HepG2 (cell line): Measurements from ENCODE around the gene POLR3GL. TPM values are rescaled to one million over a fixed set of nuclear protein-coding genes. Genes with fewer than 3 reads are reported as not detected.
A peak's percentile ranks its signal among the peaks of the same experiment; 100 is the strongest.

ENCODE experiments used
- ATAC-seq: fragments of 200-7000 bp; cut with Tn5 transposase; 3 replicates; pipeline ENCODE4 v1.9.1; 2020; ENCODE audit warnings: mild to moderate bottlenecking, moderate library complexity
- BruUV-seq: library from RNA; stranded (reverse); fragments of 400-500 nt; replicated peaks from 2 replicates; lab custom pipeline; 2021; lab: Mats Ljungman, UMichigan
- CTCF ChIA-PET: fragments of 300-600 bp; formaldehyde crosslinking; extraction: SDS; loops from one replicate; lab custom pipeline; 2021; ENCODE audit warnings: low total read pairs, inconsistent platforms, low intra/inter-chr PET ratio; lab: Yijun Ruan, JAX
- POLR2A ChIA-PET: fragments of 350-600 bp; sonication (Branson Sonifier 250); formaldehyde crosslinking; loops from one replicate; lab custom pipeline; 2020; ENCODE audit warnings: antibody characterized with exemption, inconsistent platforms; lab: Yijun Ruan, JAX
- DNase-seq: peaks from one replicate; pipeline ENCODE4 v3.0.0-alpha.2; 2015; ENCODE audit warnings: low spot score
- FAIRE-seq: peaks from 3 replicates; lab custom pipeline; 2011; peaks lifted over from hg19 to GRCh38; lab: Jason Lieb, UNC
- H2AFZ ChIP-seq: one replicate; pipeline ENCODE4 v1.6.1; 2011; ENCODE audit warnings: low read length, inconsistent platforms
- H3K27ac ChIP-seq: fragments of 300-600 bp; 3 replicates; pipeline ENCODE4 v1.8.0; 2011; ENCODE audit warnings: mixed run types, mild to moderate bottlenecking, mixed read lengths, low read length, inconsistent platforms; ENCODE audit not compliant: insufficient read depth; ENCODE audit errors: extremely low read length
- H3K27me3 ChIP-seq, 2 experiments: fragments of 200-600 bp in 1 of 2; 2 replicates in 1 of 2; 3 replicates in 1 of 2; pipeline versions ENCODE4 v1.6.0 to v1.8.0; 2011; ENCODE audit warnings: low read length in 2 of 2, mild to moderate bottlenecking in 2 of 2, moderate library complexity in 2 of 2, inconsistent platforms in 1 of 2; ENCODE audit not compliant: insufficient read depth in 2 of 2, control insufficient read depth in 1 of 2
- H3K36me3 ChIP-seq, 2 experiments: fragments of 200-600 bp in 1 of 2; replicated peaks in 1 of 2; 2 replicates in 1 of 2; 3 replicates in 1 of 2; pipeline versions ENCODE4 v1.5.1 to v1.8.0; 2011; ENCODE audit warnings: low read length in 2 of 2, inconsistent platforms in 1 of 2; ENCODE audit not compliant: insufficient read depth in 2 of 2, control insufficient read depth in 1 of 2
- H3K4me1 ChIP-seq: 2 replicates; pipeline ENCODE4 v1.5.1; 2012; ENCODE audit warnings: low read length, inconsistent platforms; ENCODE audit not compliant: insufficient read depth
- H3K4me2 ChIP-seq: 2 replicates; pipeline ENCODE4 v1.6.0; 2011; ENCODE audit warnings: low read depth, low read length, inconsistent platforms
- H3K4me3 ChIP-seq, 3 experiments: fragments of 200-600 bp in 1 of 3; sonication (generic), shearing (Covaris generic) in 1 of 3; replicated peaks in 1 of 3; 2 replicates each; pipeline ENCODE4 v1.5.1; 2011 to 2016; ENCODE audit warnings: low read length in 3 of 3, inconsistent platforms in 2 of 3, low read depth in 2 of 3, mild to moderate bottlenecking in 2 of 3, control low read depth in 1 of 3, mixed read lengths in 1 of 3; ENCODE audit not compliant: insufficient read depth in 1 of 3
- H3K79me2 ChIP-seq: one replicate; pipeline ENCODE4 v1.6.1; 2011; ENCODE audit warnings: low read length, inconsistent platforms; ENCODE audit not compliant: insufficient read depth
- H3K9ac ChIP-seq: 2 replicates; pipeline ENCODE4 v1.6.0; 2011; ENCODE audit warnings: mild to moderate bottlenecking, low read depth, low read length, inconsistent platforms; ENCODE audit not compliant: insufficient read depth
- H3K9me3 ChIP-seq: 2 replicates; pipeline ENCODE4 v1.5.1; 2012; ENCODE audit warnings: mild to moderate bottlenecking, low read length
- H4K20me1 ChIP-seq: 2 replicates; pipeline ENCODE4 v1.6.0; 2011; ENCODE audit warnings: inconsistent platforms, mild to moderate bottlenecking, low read length, moderate library complexity; ENCODE audit not compliant: insufficient read depth
- ARNT ChIP-seq: fragments of 450-650 bp; IDR thresholded peaks from 2 replicates; pipeline ENCODE4 v1.6.1; 2017
- ATF7 ChIP-seq, 2 experiments: fragments of 450-650 bp in 1 of 2; sonication (generic) in 1 of 2; formaldehyde crosslinking in 1 of 2; IDR thresholded peaks; 2 replicates each; pipeline versions ENCODE4 v1.4.0 to v1.6.1; 2016 to 2020; ENCODE audit warnings: antibody characterized with exemption in 1 of 2, mild to moderate bottlenecking in 1 of 2, missing genetic modification reagents in 1 of 2
- EP300 ChIP-seq, 3 experiments: sonication (generic) in 1 of 3; formaldehyde crosslinking in 1 of 3; IDR thresholded peaks; 2 replicates each; pipeline versions ENCODE4 v1.5.1 to v1.6.1; 2011 to 2020; ENCODE audit warnings: low read depth in 2 of 3, low read length in 2 of 3, borderline replicate concordance in 1 of 3, improper control_type of control experiment in 1 of 3, mild to moderate bottlenecking in 1 of 3, missing genetic modification reagents in 1 of 3, moderate library complexity in 1 of 3
- NR0B2 ChIP-seq: sonication (generic); formaldehyde crosslinking; IDR thresholded peaks from 2 replicates; pipeline ENCODE4 v1.4.0; 2020; ENCODE audit warnings: mild to moderate bottlenecking, missing genetic modification reagents
- SOX6 ChIP-seq, 2 experiments: fragments of 450-650 bp in 1 of 2; sonication (generic) in 1 of 2; formaldehyde crosslinking in 1 of 2; IDR thresholded peaks; 2 replicates each; pipeline versions ENCODE4 v1.4.0 to v1.6.1; 2017 to 2020; ENCODE audit warnings: antibody characterized with exemption in 1 of 2, mild to moderate bottlenecking in 1 of 2, missing genetic modification reagents in 1 of 2
- XBP1 ChIP-seq: sonication (generic); formaldehyde crosslinking; IDR thresholded peaks from 2 replicates; pipeline ENCODE4 v1.5.0; 2020; ENCODE audit warnings: missing genetic modification reagents
- ZBTB25 ChIP-seq: IDR thresholded peaks from 2 replicates; pipeline ENCODE4 v1.6.1; 2018; ENCODE audit warnings: missing genetic modification reagents
- ZBTB7B ChIP-seq: sonication (generic); formaldehyde crosslinking; IDR thresholded peaks from 2 replicates; pipeline ENCODE4 v1.4.0; 2020; ENCODE audit warnings: missing genetic modification reagents
- ZNF446 ChIP-seq: sonication (generic); formaldehyde crosslinking; IDR thresholded peaks from 2 replicates; pipeline ENCODE4 v1.5.0; 2020; ENCODE audit warnings: mild to moderate bottlenecking, missing genetic modification reagents
- ZNF549 ChIP-seq: sonication (generic); formaldehyde crosslinking; IDR thresholded peaks from 2 replicates; pipeline ENCODE4 v1.5.0; 2020; ENCODE audit warnings: missing genetic modification reagents
- ZNF749 ChIP-seq: sonication (generic); formaldehyde crosslinking; IDR thresholded peaks from 2 replicates; pipeline ENCODE4 v1.8.0; 2022; ENCODE audit warnings: mild to moderate bottlenecking, missing genetic modification reagents, moderate library complexity, borderline replicate concordance
- WGBS: methylation state at CpG from one replicate; pipeline ENCODE4 v1.1.6; 2017; ENCODE audit warnings: low lambda C conversion rate; 5-methylcytosine and 5-hydroxymethylcytosine counted together
- in situ Hi-C: cut with HindIII; loops from 2 replicates; pipeline ENCODE4 v1.10.0; 2017; ENCODE audit warnings: low pct_unique_long_range_greater_than_20kb; ENCODE audit not compliant: extremely low pct_ligation_motif_present
- intact Hi-C: fragments of 100-400 bp; cut with micrococcal nuclease; formaldehyde crosslinking; loops from one replicate; pipeline ENCODE4 v1.10.0; 2022; ENCODE audit not compliant: unreplicated experiment
- polyA plus RNA-seq, 8 experiments: library from polyadenylated mRNA; depleted of rRNA in 3 of 8; stranded (reverse) in 7 of 8; unstranded in 1 of 8; fragments of >200 nt; fragmentation: Illumina TruSeq in 4 of 8; extraction: Trizol in 4 of 8; gene quantifications; 2 replicates each; pipeline versions ENCODE4 v1.2.1 to v1.2.3, GENCODE V29; 2011 to 2016; ENCODE audit warnings: low read depth in 4 of 8, missing spikeins in 1 of 8, mixed read lengths in 1 of 8; ENCODE audit not compliant: insufficient read depth in 1 of 8
- total RNA-seq, 5 experiments: library from RNA; depleted of rRNA; stranded (reverse); fragments of >200 nt; fragmentation: Illumina TruSeq; extraction: Trizol; gene quantifications; 2 replicates each; pipeline ENCODE4 v1.2.3, GENCODE V29; 2016; ENCODE audit warnings: low read depth in 1 of 5

The POLR3GL gene
- total and polyA plus RNA-seq, 2 of the 13 experiments (the other 11 are each of a cell fraction or from before 2014, with no cell fraction given) = 11.5 to 12.4 TPM

DNA sequence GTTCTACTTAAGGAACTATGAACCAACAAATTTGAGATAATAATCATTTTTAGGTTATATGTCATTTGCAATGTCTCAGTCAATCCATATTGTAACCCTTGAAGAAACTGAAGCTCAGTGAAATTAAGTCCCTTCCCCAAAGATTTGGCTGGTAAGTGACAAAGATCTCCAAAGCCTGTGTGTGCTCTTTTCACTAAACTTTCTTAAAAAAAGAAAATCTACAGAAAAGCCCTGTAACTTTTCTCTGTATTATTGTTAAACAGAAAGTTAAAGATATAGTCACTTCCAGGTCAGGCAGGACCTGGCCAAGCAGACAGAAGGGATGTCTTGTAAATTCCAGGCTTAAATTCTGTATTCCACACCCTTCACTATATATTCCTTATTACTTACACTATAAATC, 8.1 kb upstream of the POLR3GL start:
- CTCF ChIA-PET = no interaction called here
- peaks cover 23% of the 10 kb centered on the region for H3K79me2 ChIP-seq
- no peaks in the 10 kb centered on the region for H4K20me1 ChIP-seq
- H2AFZ ChIP-seq = no peak overlapping the region
- peaks cover 60% of the 10 kb centered on the region for H3K4me1 ChIP-seq
- peak overlapping the region; percentile 80 for H3K9ac ChIP-seq
- TF ChIP-seq NR0B2 (CRISPR knock-in tag) (no peak), XBP1 (no peak), ZBTB25 (CRISPR knock-in tag) (no peak), ZBTB7B (CRISPR knock-in tag) (no peak)
- TF ChIP-seq, all 625 proteins: peak for 0
- H3K4me2 ChIP-seq = peak overlapping the region; percentile 86
- no peaks in the 10 kb centered on the region for H3K36me3 ChIP-seq
- peaks cover 0 to 15% of the 10 kb centered on the region in 2 experiments; a peak in 2 of 5 replicates for H3K27me3 ChIP-seq
- intact Hi-C loops (loop anchor here (5.0 kb wide), 1 partner anchor 64 kb away; no protein-coding TSS in a partner anchor), in situ Hi-C loops (no loop called here)
- peak overlapping the region; percentile 73 to 89 (median 80); a peak in 5 of 6 replicates for H3K4me3 ChIP-seq
- no peak for ATAC-seq
- DNase-seq = no peak
- BruUV-seq = no TSS peak
- H3K27ac ChIP-seq = no peak overlapping the region
- no peak for FAIRE-seq
- POLR2A ChIA-PET = interaction anchor here (6.2 kb wide), 1 partner anchor 27 kb away, joined by 84 read pairs; the partner anchor contains the start of gene RBM8A
- no peaks in the 10 kb centered on the region for H3K9me3 ChIP-seq

GRCh38 chr1:145956781-145957442, 7.6 kb upstream of the POLR3GL start:
- ChIA-PET CTCF (no interaction called here), POLR2A (interaction anchor here (1.4 to 6.2 kb wide), 3 partner anchors 11 to 95 kb away, joined by 4 to 84 read pairs (median 6); partner anchors contain the start of gene RBM8A)
- Histone ChIP-seq H3K36me3 (no peaks in the 10 kb centered on the region), H3K9ac (peak overlapping the region; percentile 80), H3K79me2 (peaks cover 23% of the 10 kb centered on the region), H3K9me3 (no peaks in the 10 kb centered on the region), H3K4me1 (peaks cover 65% of the 10 kb centered on the region), H2AFZ (no peak overlapping the region), H3K27ac (peak overlapping the region; percentile 61), H3K4me3 (peak overlapping the region; percentile 73 to 89 (median 80)), H3K4me2 (peak overlapping the region; percentile 86), H4K20me1 (no peaks in the 10 kb centered on the region), H3K27me3 (peaks cover 0 to 21% of the 10 kb centered on the region in 2 experiments; a peak in 3 of 5 replicates)
- FAIRE-seq (no peak), DNase-seq (no peak), ATAC-seq (no peak)
- in situ Hi-C loops = no loop called here
- TF ChIP-seq SOX6 (IDR thresholded peaks at IDR 0.05) (no peak), SOX6 (CRISPR knock-in tag; IDR thresholded peaks at IDR 0.05) (peak; percentile 3; the same call in 1 of the 2 replicates), ZNF549 (CRISPR knock-in tag) (no peak), ZNF749 (CRISPR knock-in tag) (0 out of 2 replicates have a peak, but pooled peaks have one; percentile 25), ATF7 (IDR thresholded peaks at IDR 0.05) (no peak), ATF7 (CRISPR knock-in tag; IDR thresholded peaks at IDR 0.05) (no peak), ZNF446 (0 out of 2 replicates have a peak, but pooled peaks have one; percentile 37), ARNT (no peak), EP300 (IDR thresholded peaks at IDR 0.05; ENCODE audit: low read depth in 2 of 2, low read length in 2 of 2) (no peak), EP300 (CRISPR knock-in tag; IDR thresholded peaks at IDR 0.05; ENCODE audit: borderline replicate concordance) (no peak)
- intact Hi-C loops = loop anchor here (5.0 kb wide), 1 partner anchor 65 kb away; no protein-coding TSS in a partner anchor
- WGBS = 15% methylated on average over 3 of the region's 3 CpGs
- TSS peak; percentile 58 for BruUV-seq
